VCaP (cell line): ENCODE data around the gene MTPN.

Experiments used
- H3K27ac ChIP-seq: fragments of 450-650 bp; 2 replicates; pipeline ENCODE4 v1.5.1; 2017
- TF ChIP-seq, protein P1 (sequence below): fragments of 450-650 bp; conservative IDR thresholded peaks from 2 replicates; pipeline ENCODE4 v1.5.1; 2017; ENCODE audit warnings: mild to moderate bottlenecking, moderate library complexity

MTPN gene

DNA sequence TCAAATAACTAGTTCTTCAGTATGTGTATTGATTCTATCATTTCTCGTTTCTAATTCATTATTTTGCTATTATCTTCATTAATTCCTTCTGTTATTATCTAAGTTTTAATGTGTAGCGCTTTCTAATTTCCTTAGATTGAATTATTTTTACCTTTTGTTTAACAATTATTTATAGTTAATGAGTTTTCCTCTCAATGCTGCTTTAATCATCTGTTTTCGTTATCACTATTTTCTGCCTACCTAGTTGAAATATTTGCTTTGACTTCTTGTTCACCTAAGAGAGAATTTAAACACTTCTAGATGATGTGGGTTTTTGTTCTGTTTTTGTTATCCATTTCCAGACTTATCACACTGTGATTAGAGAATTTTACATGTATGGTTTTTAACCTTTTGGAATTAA, 37.5 kb upstream of the MTPN start:
- TF ChIP-seq, protein P1, sequence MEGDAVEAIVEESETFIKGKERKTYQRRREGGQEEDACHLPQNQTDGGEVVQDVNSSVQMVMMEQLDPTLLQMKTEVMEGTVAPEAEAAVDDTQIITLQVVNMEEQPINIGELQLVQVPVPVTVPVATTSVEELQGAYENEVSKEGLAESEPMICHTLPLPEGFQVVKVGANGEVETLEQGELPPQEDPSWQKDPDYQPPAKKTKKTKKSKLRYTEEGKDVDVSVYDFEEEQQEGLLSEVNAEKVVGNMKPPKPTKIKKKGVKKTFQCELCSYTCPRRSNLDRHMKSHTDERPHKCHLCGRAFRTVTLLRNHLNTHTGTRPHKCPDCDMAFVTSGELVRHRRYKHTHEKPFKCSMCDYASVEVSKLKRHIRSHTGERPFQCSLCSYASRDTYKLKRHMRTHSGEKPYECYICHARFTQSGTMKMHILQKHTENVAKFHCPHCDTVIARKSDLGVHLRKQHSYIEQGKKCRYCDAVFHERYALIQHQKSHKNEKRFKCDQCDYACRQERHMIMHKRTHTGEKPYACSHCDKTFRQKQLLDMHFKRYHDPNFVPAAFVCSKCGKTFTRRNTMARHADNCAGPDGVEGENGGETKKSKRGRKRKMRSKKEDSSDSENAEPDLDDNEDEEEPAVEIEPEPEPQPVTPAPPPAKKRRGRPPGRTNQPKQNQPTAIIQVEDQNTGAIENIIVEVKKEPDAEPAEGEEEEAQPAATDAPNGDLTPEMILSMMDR, result no peak
- H3K27ac ChIP-seq, result no peak overlapping the region

DNA sequence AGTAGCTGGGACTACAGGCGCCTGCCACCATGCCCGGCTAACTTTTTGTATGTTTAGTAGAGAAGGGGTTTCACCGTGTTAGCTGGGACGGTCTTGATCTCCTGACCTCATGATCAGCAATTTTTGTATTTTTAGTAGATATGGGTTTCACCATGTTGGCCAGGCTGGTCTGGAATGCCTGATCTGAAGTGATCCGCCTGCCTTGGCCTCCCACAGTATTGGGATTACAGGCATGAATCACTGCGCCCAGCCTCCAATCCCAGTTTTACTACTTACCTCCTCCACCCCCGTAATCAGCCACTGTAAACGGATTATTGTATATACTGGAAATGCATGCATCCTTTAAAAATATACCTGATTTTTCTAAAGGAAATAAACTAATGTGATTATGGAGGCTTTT, 35.1 kb upstream of the MTPN start:
- TF ChIP-seq, protein P1, result no peak
- H3K27ac ChIP-seq, result no peak overlapping the region

DNA sequence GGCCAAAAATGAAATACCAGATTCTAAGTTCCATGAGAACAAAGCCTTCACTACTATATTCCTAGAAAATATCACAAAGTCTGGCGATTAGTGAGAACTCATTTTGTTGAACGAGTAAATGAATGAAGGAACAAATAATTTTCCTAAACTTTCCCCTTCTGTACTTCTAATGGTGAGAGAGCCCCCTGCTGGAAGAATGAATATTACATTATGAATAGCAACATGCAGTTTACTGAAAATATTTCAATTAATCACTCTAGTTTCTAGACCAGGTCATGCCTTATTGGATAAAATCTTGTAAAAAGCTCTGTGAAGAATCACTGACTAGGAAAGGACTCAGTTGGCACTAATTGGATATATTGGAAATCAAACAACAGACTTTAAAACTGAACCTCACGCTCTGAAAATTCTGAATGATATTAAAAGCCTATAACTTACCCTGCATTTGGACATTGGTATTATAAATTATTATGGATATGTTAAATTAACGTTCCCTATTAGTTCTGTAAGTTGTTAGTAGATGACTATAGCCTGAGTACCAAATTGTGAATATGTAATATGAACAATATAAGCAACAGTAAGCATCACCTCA, 32.4 kb upstream of the MTPN start:
- H3K27ac ChIP-seq, result no peak overlapping the region
- TF ChIP-seq, protein P1, result peak; percentile 88

DNA sequence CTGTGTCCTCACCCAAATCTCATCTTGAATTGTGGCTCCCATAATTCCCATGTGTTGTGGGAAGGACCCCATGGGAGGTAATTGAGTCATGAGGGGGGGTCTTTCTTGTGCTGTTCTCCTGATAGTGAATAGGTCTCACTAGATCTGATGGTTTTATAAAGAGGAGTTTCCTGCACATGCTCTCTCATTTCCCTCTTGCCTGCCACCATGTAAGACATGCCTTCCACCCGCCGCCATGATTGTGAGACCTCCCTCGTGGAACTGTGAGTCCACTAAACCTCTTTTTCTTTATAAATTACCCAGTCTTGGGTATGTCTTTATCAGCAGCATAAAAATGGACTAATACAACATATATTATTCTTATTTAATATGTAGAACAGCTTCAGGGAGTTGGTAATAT, 29.0 kb upstream of the MTPN start:
- TF ChIP-seq, protein P1, result no peak
- no peak overlapping the region for H3K27ac ChIP-seq

DNA sequence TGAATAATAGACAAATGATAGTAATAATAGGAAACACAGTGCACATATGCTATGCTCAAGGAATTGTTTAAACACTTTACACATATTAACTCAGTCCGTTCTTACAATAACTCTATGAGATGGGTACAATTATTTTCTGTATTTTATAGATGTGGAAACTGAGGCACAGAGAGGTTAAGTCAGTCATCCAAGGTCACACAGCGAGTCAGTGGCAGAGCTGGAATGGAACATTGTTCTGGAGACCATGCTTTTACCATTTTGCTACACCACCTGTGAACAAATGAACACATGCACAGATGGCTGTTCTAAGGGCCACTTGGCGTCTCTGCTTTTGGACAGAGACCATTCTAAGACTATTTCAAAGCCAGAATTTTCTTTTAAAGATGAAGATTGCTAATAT, 26.9 kb upstream of the MTPN start:
- no peak overlapping the region for H3K27ac ChIP-seq
- TF ChIP-seq, protein P1, result no peak

DNA sequence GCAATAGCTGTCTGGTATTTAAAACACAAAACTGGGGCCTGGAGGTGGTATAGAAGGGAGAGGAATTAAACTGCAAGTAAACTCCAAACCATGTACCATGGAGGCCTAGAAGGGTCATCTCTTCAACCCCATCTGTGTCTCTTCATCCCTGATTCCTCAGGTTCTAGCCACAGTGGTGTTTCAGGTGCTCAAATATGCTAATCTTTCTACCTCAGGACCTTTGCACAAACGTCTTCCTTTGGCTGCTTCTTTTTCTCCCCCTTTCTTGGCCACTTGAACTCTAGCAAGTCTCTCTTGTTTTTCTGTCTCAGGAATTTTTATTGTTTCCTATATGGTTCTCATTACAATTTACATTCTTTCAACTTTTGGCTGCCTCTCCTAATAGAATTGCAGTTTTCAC, 25.6 kb upstream of the MTPN start:
- TF ChIP-seq, protein P1, result no peak
- no peak overlapping the region for H3K27ac ChIP-seq

DNA sequence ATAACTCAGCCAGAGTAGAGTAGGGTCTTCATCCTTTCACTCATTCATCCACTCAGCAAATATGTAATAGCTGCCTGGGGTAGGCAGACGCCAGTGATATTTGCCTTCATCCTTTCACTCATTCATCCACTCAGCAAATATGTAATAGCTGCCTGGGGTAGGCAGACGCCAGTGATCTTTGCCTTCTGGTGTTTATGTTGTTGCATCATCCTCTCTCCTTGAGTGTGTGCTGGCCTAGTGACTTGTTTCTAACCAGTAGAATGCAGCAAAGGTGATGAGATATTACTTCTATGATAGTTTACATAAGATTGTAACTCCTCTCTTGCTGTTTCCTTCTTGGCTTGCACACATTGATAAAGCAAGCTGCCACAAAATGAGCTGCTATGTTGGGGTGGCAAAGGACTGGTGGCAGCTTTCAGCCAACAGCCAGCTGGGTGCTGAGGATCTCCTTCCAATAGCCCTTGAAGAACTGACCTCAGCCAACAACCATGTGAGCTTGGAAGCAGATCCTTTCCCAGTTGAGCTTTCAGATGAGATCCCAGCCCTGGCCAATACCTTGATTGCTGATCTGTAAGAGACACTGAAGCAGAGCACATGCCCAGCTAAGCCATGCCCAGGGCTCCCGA, 23.2 kb upstream of the MTPN start:
- TF ChIP-seq, protein P1, result no peak
- no peak overlapping the region for H3K27ac ChIP-seq
